ENCODE results near the gene MRPS34.

The MRPS34 gene

DNA sequence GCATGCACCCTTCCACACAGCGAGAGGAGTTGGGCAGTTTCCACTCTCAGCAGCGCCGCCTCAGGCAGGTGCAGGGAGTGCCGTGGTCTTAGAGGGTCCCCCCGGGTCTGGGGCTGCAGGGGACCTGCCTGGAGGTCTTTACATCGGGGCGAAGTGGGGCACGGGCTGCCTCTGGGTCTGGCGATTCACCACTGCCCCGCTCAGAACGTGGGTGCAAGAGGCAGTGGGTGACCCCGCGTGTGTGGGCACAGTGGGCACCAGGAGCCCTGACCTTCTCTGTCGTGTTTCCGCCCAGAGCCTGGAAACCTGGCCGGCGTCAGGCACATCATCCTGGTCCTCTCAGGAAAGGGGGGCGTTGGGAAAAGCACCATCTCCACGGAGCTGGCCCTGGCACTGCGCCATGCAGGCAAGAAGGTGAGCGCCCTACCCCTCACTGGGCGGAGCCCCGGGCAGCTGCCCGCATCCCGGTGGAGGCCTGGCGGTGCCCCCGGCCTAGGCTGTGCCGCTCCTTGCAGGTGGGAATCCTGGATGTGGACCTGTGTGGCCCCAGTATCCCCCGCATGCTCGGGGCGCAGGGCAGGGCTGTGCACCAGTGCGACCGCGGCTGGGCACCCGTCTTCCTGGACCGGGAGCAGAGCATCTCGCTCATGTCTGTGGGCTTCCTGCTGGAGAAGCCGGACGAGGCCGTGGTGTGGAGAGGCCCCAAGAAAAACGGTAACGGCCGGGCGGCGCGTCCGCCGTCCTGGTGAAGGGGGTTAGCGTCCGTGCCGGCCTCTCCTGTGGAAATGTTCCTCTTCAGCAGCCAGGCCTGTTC is 13.5 kb upstream of the MRPS34 start:
- Mint-ChIP-seq H3K4me1 (peaks cover 5% of the 10 kb centered on the region), H3K27ac (no peak overlapping the region), H3K27me3 (ENCODE audit: low read depth) (no peaks in the 10 kb centered on the region), H3K9me3 (no peaks in the 10 kb centered on the region), H3K36me3 (ENCODE audit: low read depth) (peaks cover 5% of the 10 kb centered on the region), H3K4me3 (no peak overlapping the region)
- TF ChIP-seq, protein P1, sequence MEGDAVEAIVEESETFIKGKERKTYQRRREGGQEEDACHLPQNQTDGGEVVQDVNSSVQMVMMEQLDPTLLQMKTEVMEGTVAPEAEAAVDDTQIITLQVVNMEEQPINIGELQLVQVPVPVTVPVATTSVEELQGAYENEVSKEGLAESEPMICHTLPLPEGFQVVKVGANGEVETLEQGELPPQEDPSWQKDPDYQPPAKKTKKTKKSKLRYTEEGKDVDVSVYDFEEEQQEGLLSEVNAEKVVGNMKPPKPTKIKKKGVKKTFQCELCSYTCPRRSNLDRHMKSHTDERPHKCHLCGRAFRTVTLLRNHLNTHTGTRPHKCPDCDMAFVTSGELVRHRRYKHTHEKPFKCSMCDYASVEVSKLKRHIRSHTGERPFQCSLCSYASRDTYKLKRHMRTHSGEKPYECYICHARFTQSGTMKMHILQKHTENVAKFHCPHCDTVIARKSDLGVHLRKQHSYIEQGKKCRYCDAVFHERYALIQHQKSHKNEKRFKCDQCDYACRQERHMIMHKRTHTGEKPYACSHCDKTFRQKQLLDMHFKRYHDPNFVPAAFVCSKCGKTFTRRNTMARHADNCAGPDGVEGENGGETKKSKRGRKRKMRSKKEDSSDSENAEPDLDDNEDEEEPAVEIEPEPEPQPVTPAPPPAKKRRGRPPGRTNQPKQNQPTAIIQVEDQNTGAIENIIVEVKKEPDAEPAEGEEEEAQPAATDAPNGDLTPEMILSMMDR (IDR thresholded peaks at IDR 0.05; ENCODE audit: unreplicated experiment in 3 of 3): no peak

DNA sequence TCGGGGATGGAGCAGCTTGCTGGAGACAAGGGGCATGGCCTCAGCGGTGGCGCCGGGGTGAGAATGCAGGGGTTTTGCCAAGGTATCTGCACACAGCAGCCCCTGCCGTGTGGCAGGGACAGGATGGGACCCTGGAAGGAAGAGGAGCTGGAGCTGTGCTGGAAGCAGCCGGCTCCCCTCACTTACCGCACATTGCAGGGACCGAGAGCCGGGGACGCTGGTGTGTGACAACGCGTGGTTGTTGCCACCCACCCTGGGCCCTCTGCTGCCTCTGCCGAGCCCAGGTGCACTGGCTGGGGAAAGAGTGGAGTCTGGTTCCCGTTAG is 12.9 kb upstream of the MRPS34 start:
- TF ChIP-seq, protein P1 (IDR thresholded peaks at IDR 0.05; ENCODE audit: unreplicated experiment in 3 of 3): no peak
- Mint-ChIP-seq H3K4me3 (peak overlapping the region in 2 of 3 experiments; percentile 28 to 84), H3K9me3 (no peaks in the 10 kb centered on the region), H3K27ac (no peak overlapping the region), H3K36me3 (ENCODE audit: low read depth) (peaks cover 5% of the 10 kb centered on the region), H3K4me1 (peaks cover 9% of the 10 kb centered on the region), H3K27me3 (ENCODE audit: low read depth) (no peaks in the 10 kb centered on the region)

DNA sequence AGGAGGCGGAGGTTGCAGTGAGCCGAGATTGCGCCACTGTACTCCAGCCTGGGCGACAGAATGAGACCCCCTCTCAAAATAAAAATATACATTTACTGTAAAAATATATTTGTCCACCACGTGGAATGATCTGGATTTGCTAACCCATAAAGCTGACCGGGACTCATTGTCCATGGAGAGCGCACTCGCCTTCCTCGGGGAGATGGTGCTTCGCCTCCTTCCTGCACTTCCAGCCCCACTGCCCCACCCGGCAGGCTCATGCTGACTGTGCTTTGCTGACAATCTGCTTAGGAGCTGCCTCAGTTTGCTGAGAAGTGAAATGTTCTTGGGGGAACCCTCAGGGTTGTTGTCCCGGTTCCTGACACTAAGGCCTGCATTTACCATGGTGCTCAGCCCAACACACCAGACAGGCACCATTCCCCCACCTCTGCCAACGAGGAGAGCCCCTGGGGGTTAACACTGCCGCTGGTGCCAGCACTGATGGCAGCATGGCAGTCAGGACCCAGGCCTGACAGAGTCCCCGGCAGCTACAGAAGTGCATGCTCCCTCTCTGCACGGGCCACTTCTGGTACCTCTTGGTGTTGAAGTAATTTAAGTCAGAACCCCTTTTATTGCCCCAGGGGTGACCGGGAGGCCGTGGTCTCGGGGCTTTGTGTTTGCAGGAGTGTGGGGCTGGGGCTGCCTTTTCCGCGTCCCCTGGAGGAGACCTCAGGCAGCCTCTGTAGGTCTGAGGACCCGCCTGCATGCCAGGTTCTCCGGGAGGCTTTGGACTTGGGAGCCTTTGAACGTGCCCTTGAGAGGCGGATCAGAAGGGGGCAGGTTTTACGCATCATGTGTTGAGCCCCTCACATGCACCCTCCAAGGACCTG is 12.3 kb upstream of the MRPS34 start:
- H3K27ac Mint-ChIP-seq: no peak overlapping the region
- peaks cover 9% of the 10 kb centered on the region for H3K4me1 Mint-ChIP-seq
- H3K4me3 Mint-ChIP-seq: peak overlapping the region; percentile 78 to 84 (median 84)
- TF ChIP-seq, protein P1 (IDR thresholded peaks at IDR 0.05; ENCODE audit: unreplicated experiment in 3 of 3): no peak
- H3K9me3 Mint-ChIP-seq: no peaks in the 10 kb centered on the region
- H3K36me3 Mint-ChIP-seq (ENCODE audit: low read depth): peaks cover 5% of the 10 kb centered on the region
- no peaks in the 10 kb centered on the region for H3K27me3 Mint-ChIP-seq (ENCODE audit: low read depth)

DNA sequence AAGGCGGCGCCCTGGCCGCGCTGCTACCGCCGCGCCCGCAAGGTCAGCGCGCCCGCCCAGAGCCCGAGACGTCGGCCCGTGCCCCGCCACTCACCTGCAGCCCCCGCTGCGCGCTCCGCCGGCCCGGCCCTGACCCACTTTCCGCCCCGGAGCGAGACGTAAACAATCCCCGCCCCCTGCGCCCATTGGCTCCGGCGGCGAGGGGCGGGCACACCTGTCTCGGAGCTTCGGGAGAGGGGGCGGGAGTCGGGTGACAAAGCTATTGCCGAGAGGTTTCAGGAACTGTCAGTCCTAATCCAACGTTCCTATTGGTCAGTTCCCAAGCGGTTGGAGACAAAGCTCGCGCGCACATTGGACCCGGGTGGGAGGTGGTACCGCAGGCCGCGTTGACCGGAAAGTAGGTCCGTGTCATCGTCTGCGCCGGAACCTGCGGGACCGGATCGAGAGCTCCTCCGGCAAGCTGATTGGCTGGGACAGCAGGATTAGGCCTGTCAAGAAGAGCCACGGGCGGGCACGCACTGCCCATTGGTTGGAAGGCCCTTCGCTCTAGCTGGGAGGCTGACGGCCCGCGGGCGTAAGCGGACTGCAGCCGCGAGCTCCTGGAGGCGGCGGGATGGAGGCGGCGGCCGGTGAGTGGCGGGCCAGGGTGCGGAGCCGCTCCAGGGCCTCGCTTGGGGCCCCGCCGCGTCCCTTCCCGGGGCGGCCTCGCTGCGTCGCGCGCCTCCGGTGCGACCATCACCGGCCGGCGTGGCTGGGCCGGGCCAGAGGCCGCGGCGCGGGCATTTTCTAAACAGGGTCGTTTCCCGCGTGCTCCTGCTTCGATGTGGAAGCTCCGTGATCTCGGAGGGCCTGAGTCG is 9.7 kb upstream of the MRPS34 start, which contains the start of the genes NUBP2 and SPSB3:
Gene NUBP2, plus strand, starts transcription at position 553 of the 857 bp plus-strand sequence. Its CDS starts 61 bp downstream, at position 614.
Gene SPSB3, minus strand, starts transcription at position 164 of the 857 bp plus-strand sequence. CDS start 1,088 bp downstream, outside the sequence.
- TF ChIP-seq, protein P1 (IDR thresholded peaks at IDR 0.05; ENCODE audit: unreplicated experiment in 3 of 3): peak in 1 of 3 experiments; percentile 18

DNA sequence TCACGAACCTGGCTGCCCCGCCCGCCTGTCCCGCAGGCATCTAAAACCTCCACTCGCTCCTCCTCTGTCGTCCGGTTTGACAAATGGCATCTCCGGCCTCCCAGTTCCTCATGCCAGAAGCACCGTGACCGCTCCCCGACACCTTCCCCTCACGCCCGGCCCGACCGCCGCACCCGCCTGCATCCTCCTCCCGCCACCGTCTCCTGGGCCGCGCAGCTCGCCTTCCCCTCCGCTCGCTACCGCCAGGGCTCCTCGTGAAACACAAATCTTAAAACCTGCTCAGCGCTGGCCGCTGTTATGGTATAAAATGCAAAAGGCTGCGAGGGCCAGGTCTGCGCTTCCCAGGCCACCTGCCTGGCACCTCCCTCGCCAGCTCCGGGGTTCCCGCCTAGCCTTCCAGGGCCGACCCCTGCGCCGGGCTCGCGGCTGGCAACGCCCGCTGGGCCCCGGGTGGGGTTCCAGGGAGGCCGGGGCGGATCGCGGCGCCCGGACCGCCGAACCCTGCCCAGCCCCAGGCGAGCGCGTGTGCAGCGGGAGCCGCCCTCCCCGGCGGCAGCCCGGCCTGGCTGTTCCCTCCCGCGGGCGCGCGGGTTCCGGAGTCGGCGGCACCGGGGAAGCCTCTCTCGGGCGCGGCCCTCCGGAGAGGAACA is 8.9 kb upstream of the MRPS34 start:
- Mint-ChIP-seq H3K36me3 (ENCODE audit: low read depth) (no peaks in the 10 kb centered on the region), H3K4me1 (peaks cover 9% of the 10 kb centered on the region), H3K27ac (peak overlapping the region in 2 of 3 experiments; percentile 86 to 88), H3K4me3 (peak overlapping the region; percentile 86 to 90 (median 88)), H3K27me3 (ENCODE audit: low read depth) (no peaks in the 10 kb centered on the region), H3K9me3 (no peaks in the 10 kb centered on the region)
- TF ChIP-seq, protein P1 (IDR thresholded peaks at IDR 0.05; ENCODE audit: unreplicated experiment in 3 of 3): no peak

More for the DNA sequence above, 9.7 kb upstream of the MRPS34 start, which contains the start of the genes NUBP2 and SPSB3:
- peak within 1 kb of the TSS; percentile 77 to 88 (median 86) for H3K27ac Mint-ChIP-seq
- H3K36me3 Mint-ChIP-seq (ENCODE audit: low read depth): no peaks in the 10 kb centered on the region
- peaks cover 9% of the 10 kb centered on the region for H3K4me1 Mint-ChIP-seq
- peak within 1 kb of the TSS; percentile 90 to 96 (median 95) for H3K4me3 Mint-ChIP-seq
- no peaks in the 10 kb centered on the region for H3K27me3 Mint-ChIP-seq (ENCODE audit: low read depth)
- H3K9me3 Mint-ChIP-seq: no peaks in the 10 kb centered on the region

Measured in nephron (organoid).